ENCODE data around the gene IMPACT. TPM values are rescaled to one million over a fixed set of nuclear protein-coding genes. Genes with fewer than 3 reads are reported as not detected.

The IMPACT gene
- total and polyA plus RNA-seq, 11 donors: 7.9 to 37.6 (median 19.9) TPM

DNA sequence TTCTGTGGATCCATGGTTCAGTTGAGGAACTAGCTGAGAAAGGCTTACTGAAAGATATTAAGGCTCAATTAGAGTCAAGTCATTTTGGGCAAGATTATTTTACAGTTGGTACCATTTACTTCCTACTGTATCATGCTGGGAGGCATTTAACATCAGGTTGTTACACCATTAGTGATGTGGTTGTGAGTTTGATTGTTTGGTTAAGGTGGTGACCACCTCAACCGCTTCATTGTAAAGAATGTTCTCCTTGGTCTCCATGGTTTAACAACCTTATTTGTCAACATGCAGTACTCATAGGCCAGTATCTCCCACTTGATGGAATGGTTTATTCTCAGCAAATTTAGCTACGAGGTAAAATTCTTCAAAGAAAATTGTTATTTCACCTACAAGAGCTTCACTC, 68.1 kb downstream of the IMPACT start:
- H3K36me3 ChIP-seq: no peaks in the 10 kb centered on the region
- peaks cover 0 to 6% (median 0%) of the 10 kb centered on the region in 12 donors for H3K4me1 ChIP-seq
- no peak overlapping the region for H3K4me3 ChIP-seq
- no peak for TF ChIP-seq POLR2A (IDR thresholded peaks at IDR 0.05)
- TF ChIP-seq, protein P1, sequence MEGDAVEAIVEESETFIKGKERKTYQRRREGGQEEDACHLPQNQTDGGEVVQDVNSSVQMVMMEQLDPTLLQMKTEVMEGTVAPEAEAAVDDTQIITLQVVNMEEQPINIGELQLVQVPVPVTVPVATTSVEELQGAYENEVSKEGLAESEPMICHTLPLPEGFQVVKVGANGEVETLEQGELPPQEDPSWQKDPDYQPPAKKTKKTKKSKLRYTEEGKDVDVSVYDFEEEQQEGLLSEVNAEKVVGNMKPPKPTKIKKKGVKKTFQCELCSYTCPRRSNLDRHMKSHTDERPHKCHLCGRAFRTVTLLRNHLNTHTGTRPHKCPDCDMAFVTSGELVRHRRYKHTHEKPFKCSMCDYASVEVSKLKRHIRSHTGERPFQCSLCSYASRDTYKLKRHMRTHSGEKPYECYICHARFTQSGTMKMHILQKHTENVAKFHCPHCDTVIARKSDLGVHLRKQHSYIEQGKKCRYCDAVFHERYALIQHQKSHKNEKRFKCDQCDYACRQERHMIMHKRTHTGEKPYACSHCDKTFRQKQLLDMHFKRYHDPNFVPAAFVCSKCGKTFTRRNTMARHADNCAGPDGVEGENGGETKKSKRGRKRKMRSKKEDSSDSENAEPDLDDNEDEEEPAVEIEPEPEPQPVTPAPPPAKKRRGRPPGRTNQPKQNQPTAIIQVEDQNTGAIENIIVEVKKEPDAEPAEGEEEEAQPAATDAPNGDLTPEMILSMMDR (IDR thresholded peaks at IDR 0.05): no peak
- H3K27me3 ChIP-seq: no peaks in the 10 kb centered on the region
- no peak overlapping the region for H3K27ac ChIP-seq
- WGBS, 4 donors: 85 to 95% (median 89%) methylated on average over 2 of the region's 2 CpGs
- intact Hi-C loops (cut with DNase I): no loop called here
- no peak for ATAC-seq
- no peaks in the 10 kb centered on the region for H3K9me3 ChIP-seq
- DNase-seq: no peak

DNA sequence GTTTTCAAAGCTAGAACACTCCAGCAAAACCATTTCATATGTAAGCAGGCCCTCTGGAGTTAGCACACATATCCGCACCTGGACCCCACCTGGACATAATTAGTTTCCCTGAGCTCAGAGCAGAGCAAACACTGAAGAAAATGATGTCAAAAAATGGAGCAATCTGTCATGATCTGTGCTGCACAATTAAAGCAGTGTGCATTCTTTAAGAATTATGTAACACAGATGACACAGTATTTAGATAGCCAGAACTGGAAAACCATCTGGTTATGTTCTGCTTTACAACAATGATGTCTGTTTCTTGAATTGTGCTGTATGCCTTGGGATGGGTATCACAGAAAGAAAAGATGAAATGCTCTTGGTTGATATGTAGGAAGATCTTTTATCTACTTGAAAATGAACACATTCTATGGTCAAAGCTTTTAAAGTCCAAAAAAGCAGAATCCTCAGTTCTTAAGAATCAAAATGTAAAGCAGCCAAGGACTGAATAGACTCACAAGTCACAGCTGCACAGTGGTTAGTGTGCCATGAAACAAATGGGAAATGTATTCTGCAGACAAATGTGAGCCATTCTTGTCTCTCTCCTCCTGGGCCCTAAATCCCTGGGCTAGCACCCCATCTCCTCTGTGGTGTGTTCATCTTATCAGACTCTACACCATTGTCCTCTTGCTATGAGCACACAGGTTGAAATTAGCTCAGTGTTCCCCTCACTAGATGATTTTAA, 70.7 kb downstream of the IMPACT start:
- TF ChIP-seq, protein P1 (IDR thresholded peaks at IDR 0.05): no peak
- TF ChIP-seq POLR2A (IDR thresholded peaks at IDR 0.05): no peak
- peaks cover 0 to 5% (median 0%) of the 10 kb centered on the region in 12 donors for H3K4me1 ChIP-seq
- ATAC-seq (peak; percentile 47 to 81 (median 58)), DNase-seq (no peak)
- H3K36me3 ChIP-seq: no peaks in the 10 kb centered on the region
- intact Hi-C loops (cut with DNase I): no loop called here
- no peak overlapping the region for H3K4me3 ChIP-seq
- H3K9me3 ChIP-seq: no peaks in the 10 kb centered on the region
- whole genome bisulfite sequencing, 4 donors: 73 to 89% (median 80%) methylated on average over 1 of the region's 1 CpG
- H3K27ac ChIP-seq: peak overlapping the region in 3 of 12 donors; percentile 10 to 38 (median 38)
- H3K27me3 ChIP-seq: no peaks in the 10 kb centered on the region

DNA sequence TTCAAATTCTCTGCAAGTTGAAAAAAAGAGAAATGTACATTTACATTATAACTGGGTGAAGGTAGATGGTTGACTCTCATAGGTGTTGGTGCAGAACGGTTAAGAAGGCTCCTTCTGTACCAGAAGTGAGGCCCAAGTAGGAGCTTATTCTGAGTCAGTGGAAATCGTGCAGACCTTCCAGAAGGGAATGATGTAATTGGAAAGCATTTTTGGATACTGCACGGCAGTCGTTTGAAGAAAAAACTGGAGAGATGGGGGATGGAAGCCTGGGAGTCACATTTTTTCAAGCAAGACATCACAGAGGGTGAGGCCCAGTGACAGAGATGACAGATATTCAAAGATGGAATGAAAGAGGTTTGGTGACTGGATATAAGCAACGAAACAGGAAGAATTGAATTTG, 73.3 kb downstream of the IMPACT start:
- peak in 2 of 4 donors; percentile 22 to 61 for ATAC-seq
- Histone ChIP-seq H3K9me3 (no peaks in the 10 kb centered on the region), H3K27me3 (no peaks in the 10 kb centered on the region), H3K27ac (no peak overlapping the region), H3K36me3 (no peaks in the 10 kb centered on the region), H3K4me1 (peaks cover 0 to 5% (median 0%) of the 10 kb centered on the region in 12 donors), H3K4me3 (no peak overlapping the region)
- WGBS, 4 donors: 58 to 69% (median 61%) methylated on average over 5 of the region's 5 CpGs
- DNase-seq: no peak
- TF ChIP-seq POLR2A (IDR thresholded peaks at IDR 0.05): no peak
- TF ChIP-seq, protein P1 (IDR thresholded peaks at IDR 0.05): no peak
- intact Hi-C loops (cut with DNase I): no loop called here

DNA sequence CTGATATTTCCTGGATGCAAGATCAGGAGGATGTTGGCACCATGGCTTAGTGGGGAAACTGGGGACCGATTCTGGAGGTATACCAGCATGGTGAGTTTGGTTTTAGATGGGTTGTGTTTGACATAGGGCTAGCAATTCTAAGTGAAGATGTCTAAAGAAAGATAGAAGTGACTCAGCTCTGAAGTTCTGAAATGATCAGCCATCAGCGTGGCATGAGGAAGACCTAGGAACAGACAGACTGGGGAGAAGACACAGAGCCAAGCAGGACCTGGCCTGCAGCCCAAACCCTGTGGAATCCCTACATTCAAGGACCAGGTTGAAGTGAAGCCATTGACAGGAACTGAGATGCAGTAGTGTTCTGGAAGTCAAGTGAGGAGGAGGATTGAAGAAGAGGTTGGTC, 73.7 kb downstream of the IMPACT start:
- H3K4me3 ChIP-seq: no peak overlapping the region
- H3K9me3 ChIP-seq: no peaks in the 10 kb centered on the region
- H3K27me3 ChIP-seq: no peaks in the 10 kb centered on the region
- TF ChIP-seq, protein P1 (IDR thresholded peaks at IDR 0.05): no peak
- no peak for TF ChIP-seq POLR2A (IDR thresholded peaks at IDR 0.05)
- WGBS, 4 donors: 87 to 95% (median 89%) methylated on average over 2 of the region's 2 CpGs
- no peaks in the 10 kb centered on the region for H3K36me3 ChIP-seq
- peaks cover 0 to 5% (median 0%) of the 10 kb centered on the region in 12 donors for H3K4me1 ChIP-seq
- intact Hi-C loops (cut with DNase I): no loop called here
- ATAC-seq (no peak), DNase-seq (no peak)
- H3K27ac ChIP-seq: no peak overlapping the region

Data from heart left ventricle (tissue), 16 donors.